ENCODE results near the gene MAJIN. TPM values are rescaled to one million over a fixed set of nuclear protein-coding genes. Genes with fewer than 3 reads are reported as not detected.

The MAJIN gene
- total RNA-seq, 4 donors from 2014 or later, result not detected

DNA sequence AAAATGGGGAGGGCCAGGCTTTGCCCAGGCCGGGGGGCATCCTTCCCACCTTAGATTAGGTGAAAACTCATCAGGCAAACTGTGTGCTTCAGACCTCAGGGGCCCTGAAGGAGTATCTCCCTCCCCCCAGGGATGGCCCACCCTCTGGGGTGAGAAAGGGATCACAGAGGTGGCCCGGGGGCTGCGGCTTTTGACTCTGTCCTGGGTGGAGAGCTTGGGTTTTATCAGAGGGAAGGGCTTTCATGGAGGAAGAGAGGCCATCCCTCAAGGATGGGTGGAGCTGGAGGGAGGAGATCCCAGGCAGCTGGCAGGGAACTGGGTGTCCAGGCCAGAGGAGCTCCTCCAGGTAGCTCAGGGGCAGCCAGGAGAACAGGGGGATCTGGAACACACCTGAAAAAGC, 50.5 kb downstream of the MAJIN start:
- TF ChIP-seq, protein P1, sequence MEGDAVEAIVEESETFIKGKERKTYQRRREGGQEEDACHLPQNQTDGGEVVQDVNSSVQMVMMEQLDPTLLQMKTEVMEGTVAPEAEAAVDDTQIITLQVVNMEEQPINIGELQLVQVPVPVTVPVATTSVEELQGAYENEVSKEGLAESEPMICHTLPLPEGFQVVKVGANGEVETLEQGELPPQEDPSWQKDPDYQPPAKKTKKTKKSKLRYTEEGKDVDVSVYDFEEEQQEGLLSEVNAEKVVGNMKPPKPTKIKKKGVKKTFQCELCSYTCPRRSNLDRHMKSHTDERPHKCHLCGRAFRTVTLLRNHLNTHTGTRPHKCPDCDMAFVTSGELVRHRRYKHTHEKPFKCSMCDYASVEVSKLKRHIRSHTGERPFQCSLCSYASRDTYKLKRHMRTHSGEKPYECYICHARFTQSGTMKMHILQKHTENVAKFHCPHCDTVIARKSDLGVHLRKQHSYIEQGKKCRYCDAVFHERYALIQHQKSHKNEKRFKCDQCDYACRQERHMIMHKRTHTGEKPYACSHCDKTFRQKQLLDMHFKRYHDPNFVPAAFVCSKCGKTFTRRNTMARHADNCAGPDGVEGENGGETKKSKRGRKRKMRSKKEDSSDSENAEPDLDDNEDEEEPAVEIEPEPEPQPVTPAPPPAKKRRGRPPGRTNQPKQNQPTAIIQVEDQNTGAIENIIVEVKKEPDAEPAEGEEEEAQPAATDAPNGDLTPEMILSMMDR (IDR thresholded peaks at IDR 0.05; ENCODE audit: low read depth), result no peak

DNA sequence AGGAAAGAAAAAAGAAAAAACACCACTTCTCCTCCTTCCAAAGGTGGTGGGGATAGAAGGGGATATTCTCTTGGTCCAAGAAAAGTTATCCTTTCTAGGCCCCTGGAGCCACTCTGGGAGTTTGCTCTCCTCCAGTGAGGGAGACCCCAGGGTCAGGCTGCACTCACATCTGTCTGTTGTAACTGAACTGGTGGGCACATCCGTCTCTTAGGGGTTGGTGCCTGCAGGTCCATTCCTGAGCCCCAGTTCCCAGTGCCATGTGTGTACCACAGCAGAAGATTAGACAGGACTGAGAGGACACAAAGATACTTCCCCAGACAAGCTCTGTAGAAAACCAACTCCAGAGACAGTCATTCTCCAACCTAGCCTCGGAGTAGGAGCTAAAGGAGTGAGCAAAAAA, 51.8 kb downstream of the MAJIN start:
- TF ChIP-seq, protein P1 (IDR thresholded peaks at IDR 0.05; ENCODE audit: low read depth), result no peak

DNA sequence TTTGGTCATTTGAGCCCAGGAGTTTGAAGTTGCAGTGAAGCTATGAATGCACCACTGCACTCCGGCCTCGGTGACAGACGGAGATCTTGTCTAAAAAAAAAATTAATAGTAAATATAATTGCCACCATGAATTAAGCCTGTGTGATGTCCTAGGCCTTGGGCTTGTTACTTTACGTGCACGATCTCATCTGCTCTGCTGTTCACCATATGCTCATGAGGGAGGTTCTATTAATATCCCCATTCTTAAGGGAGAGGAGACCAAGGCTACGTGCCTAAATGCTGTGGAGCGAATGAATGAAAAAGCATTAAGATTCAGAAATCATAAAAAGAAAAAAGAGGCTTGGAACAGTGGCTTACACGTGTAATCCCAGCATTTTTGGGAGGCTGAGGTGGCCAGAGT, 52.3 kb downstream of the MAJIN start:
- TF ChIP-seq, protein P1 (IDR thresholded peaks at IDR 0.05; ENCODE audit: low read depth), result no peak

DNA sequence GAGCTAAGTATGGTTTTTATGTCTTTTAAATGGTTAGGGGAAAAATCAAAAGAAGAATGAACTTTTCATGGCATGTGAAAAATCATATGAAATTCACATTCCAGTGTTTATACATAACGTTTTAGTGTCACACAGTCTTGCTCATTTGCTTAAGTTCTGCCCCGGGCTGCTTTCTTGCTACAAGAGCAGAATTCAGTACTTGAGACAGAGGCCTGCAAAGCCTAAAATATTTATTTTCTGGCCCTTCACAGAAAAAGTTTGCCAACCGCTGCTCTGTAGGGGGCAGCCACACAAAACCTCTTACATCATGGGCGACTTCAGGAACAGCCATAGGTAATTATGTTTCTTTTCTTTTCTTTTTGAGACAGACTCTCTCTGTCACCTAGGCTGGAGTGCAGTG, 53.9 kb downstream of the MAJIN start:
- TF ChIP-seq, protein P1 (IDR thresholded peaks at IDR 0.05; ENCODE audit: low read depth), result no peak

DNA sequence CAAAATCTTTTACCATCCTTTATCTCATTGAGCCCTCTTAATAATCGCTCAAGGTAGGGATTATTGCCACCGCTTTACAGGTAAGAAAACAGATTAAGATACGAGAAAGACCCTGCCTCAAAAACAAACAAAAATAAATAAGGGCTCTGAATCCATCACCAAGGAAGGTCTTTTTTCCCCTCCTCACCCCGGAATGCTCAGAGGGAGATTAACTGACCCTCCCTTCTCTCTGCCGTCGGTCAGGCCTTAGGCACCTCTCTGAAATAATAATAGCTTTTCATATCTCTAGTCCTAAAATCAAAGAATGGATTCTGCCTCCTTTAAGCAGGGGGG, 54.3 kb downstream of the MAJIN start:
- TF ChIP-seq, protein P1 (IDR thresholded peaks at IDR 0.05; ENCODE audit: low read depth), result no peak

DNA sequence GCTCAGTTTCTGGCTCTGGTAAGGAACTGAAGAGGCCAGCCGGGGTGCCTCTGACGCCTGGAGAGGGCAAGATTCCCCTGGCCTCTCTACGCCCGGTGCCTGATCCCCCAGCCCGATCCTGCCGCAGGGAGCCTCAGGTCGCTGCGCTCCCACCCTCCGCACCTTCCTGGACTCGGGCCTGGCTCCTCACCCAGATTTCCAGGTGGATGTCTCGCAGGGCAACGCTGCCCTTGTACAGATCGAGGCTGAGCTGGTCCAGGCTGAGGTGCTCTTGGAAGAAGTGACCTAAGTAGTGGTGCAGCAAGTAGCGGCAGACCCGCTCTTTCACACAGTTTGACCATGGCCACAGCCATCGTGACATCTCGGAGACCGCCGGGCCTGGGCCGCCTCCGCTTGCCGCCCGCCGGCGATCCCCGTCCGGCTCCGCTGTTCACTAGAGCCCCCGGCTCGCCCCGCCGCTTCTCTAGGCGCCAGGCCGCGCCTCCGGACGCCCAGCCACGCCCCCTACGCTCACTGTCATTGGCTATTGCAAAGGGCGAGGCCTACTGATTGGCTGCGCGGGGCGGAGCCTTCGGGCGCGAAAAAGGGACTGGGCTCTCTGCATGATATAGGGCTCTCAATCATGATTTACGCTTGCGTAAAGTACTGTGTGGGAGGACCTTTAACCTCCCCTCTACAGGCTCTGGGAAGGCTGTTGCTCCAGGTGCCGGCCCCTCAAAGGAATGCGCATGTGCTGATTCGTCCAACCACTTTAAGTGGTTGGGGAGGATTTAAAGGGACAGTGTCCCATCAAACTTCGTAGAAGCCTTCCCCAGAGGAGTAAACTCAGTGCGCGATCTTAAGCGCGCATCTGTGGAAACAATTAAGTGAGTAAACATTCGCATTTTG, 54.9 kb downstream of the MAJIN start, which contains the start of gene ATG2A:
Gene ATG2A (minus strand): TSS at position 435 of the 888 bp plus-strand sequence. CDS start 74 bp downstream, at position 361.
- TF ChIP-seq, protein P1 (IDR thresholded peaks at IDR 0.05; ENCODE audit: low read depth), result no peak

DNA sequence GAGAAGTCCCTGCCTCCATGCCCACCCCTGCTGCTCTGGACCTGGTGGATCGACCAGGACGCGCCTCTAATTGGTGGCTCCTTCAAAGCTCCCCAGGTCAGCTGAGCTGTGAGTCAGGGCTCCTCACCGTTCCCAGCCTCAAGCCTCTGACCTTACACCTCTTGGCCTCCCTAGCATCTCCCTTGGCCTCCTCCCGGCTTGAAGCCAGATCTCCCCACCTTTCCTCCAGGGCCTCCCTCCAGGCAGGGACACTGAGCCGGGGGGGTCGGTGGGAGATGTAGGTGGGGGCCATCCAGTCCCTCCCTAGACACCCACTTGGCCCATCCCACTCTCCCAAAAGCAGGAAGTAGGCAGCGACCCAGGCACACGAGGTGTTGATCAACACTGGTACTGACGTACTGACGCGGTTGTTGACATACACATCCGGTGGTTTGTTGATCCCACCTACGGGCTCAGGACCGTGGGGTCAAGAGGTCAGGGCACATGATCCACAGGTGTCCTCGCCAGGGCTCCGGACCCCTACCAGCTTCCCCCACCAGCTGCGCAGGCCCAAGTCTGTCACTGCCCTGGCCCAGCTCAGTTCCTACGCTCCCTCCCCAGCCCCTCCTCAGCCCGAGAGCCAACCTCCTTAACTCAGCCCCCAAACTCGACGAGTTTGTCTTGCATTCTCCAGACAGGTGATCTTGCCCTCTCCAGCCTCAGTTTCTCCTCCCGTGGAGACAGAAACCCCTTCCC, 55.7 kb downstream of the MAJIN start:
- TF ChIP-seq, protein P1 (IDR thresholded peaks at IDR 0.05; ENCODE audit: low read depth), result no peak

Data from subcutaneous adipose tissue (tissue), 4 donors.